DOHH2 (cell line): ENCODE results near the gene IRF4.

Source experiments
- CTCF ChIP-seq: fragments of 200-600 bp; sonication (generic); IDR thresholded peaks from one replicate; pipeline ENCODE4 v1.5.1; 2014; ENCODE audit warnings: antibody characterized with exemption, mild to moderate bottlenecking, low read depth, low read length; ENCODE audit not compliant: poor library complexity, severe bottlenecking
- EZH2phosphoT487 ChIP-seq: fragments of 200-600 bp; sonication (generic); IDR thresholded peaks from 2 replicates; pipeline ENCODE4 v1.6.1; 2017; ENCODE audit warnings: borderline replicate concordance, mild to moderate bottlenecking, antibody characterized with exemption, low read length, moderate library complexity, mixed read lengths

DNA sequence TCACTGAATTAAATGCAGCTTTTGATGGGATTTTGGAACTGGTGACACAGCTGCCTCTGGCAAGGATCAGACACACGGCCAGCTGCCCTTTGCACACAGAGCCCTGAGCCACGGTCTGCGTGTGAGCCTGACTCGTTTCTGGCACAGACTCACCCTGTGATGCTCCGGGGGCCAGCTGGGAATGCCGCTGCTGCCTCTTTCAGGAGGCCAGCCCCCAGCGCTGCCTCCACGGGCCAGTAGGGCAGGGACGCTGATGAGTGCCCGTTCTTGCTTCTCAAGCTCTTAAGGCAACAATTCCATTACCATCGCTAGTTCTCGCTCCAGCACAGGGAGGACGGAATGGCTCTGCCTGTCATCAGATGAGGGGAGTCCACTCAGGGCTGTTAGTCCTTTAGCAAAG lies 61.6 kb downstream of the IRF4 start:
- TF ChIP-seq CTCF (no peak), EZH2phosphoT487 (no peak)
